WTC11 (cell line): Measurements from ENCODE around the gene ATP9A. TPM values are rescaled to one million over a fixed set of nuclear protein-coding genes. Genes with fewer than 3 reads are reported as not detected.

Source experiments
- ATAC-seq: fragments of 200-7000 bp; cut with Tn5 transposase; 2 replicates; pipeline ENCODE4 v1.10.0; 2021; ENCODE audit warnings: mild to moderate bottlenecking, moderate library complexity
- CTCF ChIA-PET: fragments of 300-600 bp; sonication (Branson Sonifier 250); formaldehyde crosslinking; loops from one replicate; lab custom pipeline; 2021; ENCODE audit warnings: antibody characterized with exemption; lab: Charles Lee
- POLR2A ChIA-PET: fragments of 350-600 bp; sonication (Branson Sonifier 250); formaldehyde crosslinking; loops from one replicate; lab custom pipeline; 2021; ENCODE audit warnings: antibody characterized with exemption; lab: Charles Lee
- DNase-seq: peaks from one replicate; pipeline ENCODE4 v3.0.0; 2021; ENCODE audit warnings: low spot score
- H3K27ac Mint-ChIP-seq: 2 replicates; pipeline ENCODE4 v1.8.0; 2021; ENCODE audit warnings: mixed read lengths
- H3K27me3 Mint-ChIP-seq: 2 replicates; pipeline ENCODE4 v1.8.0; 2021; ENCODE audit warnings: low read depth, mild to moderate bottlenecking, moderate library complexity, mixed read lengths
- H3K36me3 Mint-ChIP-seq: 2 replicates; pipeline ENCODE4 v1.8.0; 2021; ENCODE audit warnings: mixed read lengths
- H3K4me1 Mint-ChIP-seq: 2 replicates; pipeline ENCODE4 v1.8.0; 2022; ENCODE audit warnings: mixed read lengths
- H3K4me3 Mint-ChIP-seq: 2 replicates; pipeline ENCODE4 v1.8.0; 2021; ENCODE audit warnings: mild to moderate bottlenecking, moderate library complexity, mixed read lengths
- H3K9me3 Mint-ChIP-seq: 2 replicates; pipeline ENCODE4 v1.8.0; 2021; ENCODE audit warnings: mixed read lengths
- CBFB ChIP-seq: sonication (generic); formaldehyde crosslinking; IDR thresholded peaks from 2 replicates; pipeline ENCODE4 v1.8.1; 2022; ENCODE audit warnings: mild to moderate bottlenecking, low read depth, missing genetic modification reagents
- E2F1 ChIP-seq: sonication (generic); formaldehyde crosslinking; IDR thresholded peaks from 2 replicates; pipeline ENCODE4 v1.8.0; 2022; ENCODE audit warnings: mild to moderate bottlenecking, missing genetic modification reagents
- ESRRA ChIP-seq: sonication (generic); formaldehyde crosslinking; IDR thresholded peaks from 2 replicates; pipeline ENCODE4 v1.8.1; 2022; ENCODE audit warnings: mild to moderate bottlenecking, missing genetic modification reagents, borderline replicate concordance
- FOXK1 ChIP-seq: sonication (generic); formaldehyde crosslinking; IDR thresholded peaks from 2 replicates; pipeline ENCODE4 v1.8.0; 2022; ENCODE audit warnings: mild to moderate bottlenecking, moderate library complexity, missing genetic modification reagents
- FOXP1 ChIP-seq: sonication (generic); formaldehyde crosslinking; IDR thresholded peaks from 2 replicates; pipeline ENCODE4 v1.8.0; 2022; ENCODE audit warnings: missing genetic modification reagents, mild to moderate bottlenecking, moderate library complexity, borderline replicate concordance
- HMGXB4 ChIP-seq: sonication (generic); formaldehyde crosslinking; IDR thresholded peaks from 2 replicates; pipeline ENCODE4 v1.8.1; 2023; ENCODE audit warnings: mild to moderate bottlenecking, moderate library complexity, missing genetic modification reagents
- JAZF1 ChIP-seq: fragments of 250-450 bp; sonication (Bioruptor Pico); IDR thresholded peaks from 2 replicates; pipeline ENCODE4 v1.9.0; 2021; ENCODE audit warnings: moderate library complexity, mild to moderate bottlenecking, inconsistent platforms
- KAT7 ChIP-seq: sonication (generic); formaldehyde crosslinking; IDR thresholded peaks from 2 replicates; pipeline ENCODE4 v1.8.1; 2023; ENCODE audit warnings: missing genetic modification reagents, mild to moderate bottlenecking, borderline replicate concordance
- MXD4 ChIP-seq: fragments of 250-450 bp; sonication (Bioruptor Pico); IDR thresholded peaks from 2 replicates; pipeline ENCODE4 v1.8.0; 2021; ENCODE audit warnings: mild to moderate bottlenecking, moderate library complexity, borderline replicate concordance
- NFE2L1 ChIP-seq: sonication (generic); formaldehyde crosslinking; IDR thresholded peaks from 2 replicates; pipeline ENCODE4 v1.8.1; 2023; ENCODE audit warnings: missing genetic modification reagents
- NR3C1 ChIP-seq: sonication (generic); formaldehyde crosslinking; conservative IDR thresholded peaks from 2 replicates; pipeline ENCODE4 v1.8.1; 2023; ENCODE audit warnings: low read depth, mild to moderate bottlenecking, missing genetic modification reagents
- ZNF121 ChIP-seq: sonication (generic); formaldehyde crosslinking; IDR thresholded peaks from 2 replicates; pipeline ENCODE4 v1.8.0; 2023; ENCODE audit warnings: missing genetic modification reagents
- ZNF138 ChIP-seq: sonication (generic); formaldehyde crosslinking; conservative IDR thresholded peaks from 2 replicates; pipeline ENCODE4 v1.8.1; 2022; ENCODE audit warnings: mild to moderate bottlenecking, moderate library complexity, missing genetic modification reagents
- ZNF416 ChIP-seq: fragments of 250-450 bp; sonication (Bioruptor Pico); IDR thresholded peaks from 2 replicates; pipeline ENCODE4 v1.9.0; 2021; ENCODE audit warnings: mild to moderate bottlenecking, inconsistent platforms
- ZNF423 ChIP-seq: fragments of 250-450 bp; sonication (Bioruptor Pico); IDR thresholded peaks from 2 replicates; pipeline ENCODE4 v2.1.2; 2022; ENCODE audit warnings: mild to moderate bottlenecking, moderate library complexity
- ZNF671 ChIP-seq: fragments of 250-450 bp; sonication (Bioruptor Pico); IDR thresholded peaks from 2 replicates; pipeline ENCODE4 v1.8.0; 2021; ENCODE audit warnings: mild to moderate bottlenecking
- total RNA-seq: library from RNA; stranded (reverse); gene quantifications from 3 replicates; pipeline ENCODE4 v1.2.3, GENCODE V29; 2021
- TF ChIP-seq, protein P1 (sequence below): sonication (generic); formaldehyde crosslinking; IDR thresholded peaks from 2 replicates; pipeline ENCODE4 v1.8.1; 2022; ENCODE audit warnings: mild to moderate bottlenecking, missing genetic modification reagents, moderate library complexity, borderline replicate concordance
- TF ChIP-seq, protein P2 (sequence below): fragments of 200-600 bp; IDR thresholded peaks from 2 replicates; pipeline ENCODE4 v1.8.0; 2022; ENCODE audit warnings: antibody characterized with exemption
- TF ChIP-seq, protein P3 (sequence below): sonication (generic); formaldehyde crosslinking; IDR thresholded peaks from 2 replicates; pipeline ENCODE4 v1.8.1; 2023; ENCODE audit warnings: mild to moderate bottlenecking, missing genetic modification reagents, moderate library complexity

ATP9A gene
- total RNA-seq, 1 experiment from 2014 or later: 5.0 TPM

DNA sequence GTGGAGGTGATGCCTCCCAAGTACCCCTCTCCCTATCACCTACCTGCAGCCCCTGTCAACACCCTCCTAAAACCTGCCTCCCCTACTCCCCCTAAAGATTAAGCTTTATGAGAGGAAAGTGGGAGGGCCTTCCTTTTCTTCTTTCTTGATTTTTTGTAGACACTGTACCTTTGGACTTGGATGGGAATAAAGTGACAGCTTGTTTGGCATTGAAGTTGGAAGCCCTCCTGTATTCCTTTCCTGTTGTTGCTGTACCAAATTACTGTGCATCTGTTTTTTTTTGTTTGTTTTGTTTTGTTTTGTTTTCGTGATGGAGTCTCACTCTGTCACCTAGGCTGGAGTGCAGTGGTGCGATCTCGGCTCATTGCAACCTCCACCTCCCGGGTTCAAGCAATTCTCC lies 126.3 kb downstream of the ATP9A start (continued):
- TF ChIP-seq ZNF121 (CRISPR knock-in tag) (no peak), NR3C1 (CRISPR knock-in tag) (no peak), ZNF416 (CRISPR knock-in tag) (no peak)

- DNase-seq (no peak), ATAC-seq (no peak)
- Mint-ChIP-seq H3K9me3 (no peaks in the 10 kb centered on the region), H3K4me3 (no peak overlapping the region), H3K27me3 (no peaks in the 10 kb centered on the region), H3K36me3 (no peaks in the 10 kb centered on the region), H3K4me1 (peaks cover 10% of the 10 kb centered on the region), H3K27ac (no peak overlapping the region)
- TF ChIP-seq, protein P1, sequence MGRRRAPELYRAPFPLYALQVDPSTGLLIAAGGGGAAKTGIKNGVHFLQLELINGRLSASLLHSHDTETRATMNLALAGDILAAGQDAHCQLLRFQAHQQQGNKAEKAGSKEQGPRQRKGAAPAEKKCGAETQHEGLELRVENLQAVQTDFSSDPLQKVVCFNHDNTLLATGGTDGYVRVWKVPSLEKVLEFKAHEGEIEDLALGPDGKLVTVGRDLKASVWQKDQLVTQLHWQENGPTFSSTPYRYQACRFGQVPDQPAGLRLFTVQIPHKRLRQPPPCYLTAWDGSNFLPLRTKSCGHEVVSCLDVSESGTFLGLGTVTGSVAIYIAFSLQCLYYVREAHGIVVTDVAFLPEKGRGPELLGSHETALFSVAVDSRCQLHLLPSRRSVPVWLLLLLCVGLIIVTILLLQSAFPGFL (CRISPR knock-in tag): no peak
- TF ChIP-seq MXD4 (CRISPR knock-in tag): no peak
- TF ChIP-seq FOXP1 (CRISPR knock-in tag): no peak
- ChIA-PET CTCF (interaction anchor here (1.0 to 2.1 kb wide), 3 partner anchors 60 to 420 kb away, joined by 3 to 8 read pairs (median 6); no protein-coding TSS in a partner anchor), POLR2A (no interaction called here)
Measured at GRCh38 chr20:51640743-51641142, 127.4 kb downstream of the ATP9A start.

GRCh38 chr20:51639206-51639832 lies 128.9 kb downstream of the ATP9A start:
- peak; percentile 92 for ATAC-seq
- DNase-seq: peak; percentile 90
- no peak for TF ChIP-seq FOXP1 (CRISPR knock-in tag)
- TF ChIP-seq, protein P2, sequence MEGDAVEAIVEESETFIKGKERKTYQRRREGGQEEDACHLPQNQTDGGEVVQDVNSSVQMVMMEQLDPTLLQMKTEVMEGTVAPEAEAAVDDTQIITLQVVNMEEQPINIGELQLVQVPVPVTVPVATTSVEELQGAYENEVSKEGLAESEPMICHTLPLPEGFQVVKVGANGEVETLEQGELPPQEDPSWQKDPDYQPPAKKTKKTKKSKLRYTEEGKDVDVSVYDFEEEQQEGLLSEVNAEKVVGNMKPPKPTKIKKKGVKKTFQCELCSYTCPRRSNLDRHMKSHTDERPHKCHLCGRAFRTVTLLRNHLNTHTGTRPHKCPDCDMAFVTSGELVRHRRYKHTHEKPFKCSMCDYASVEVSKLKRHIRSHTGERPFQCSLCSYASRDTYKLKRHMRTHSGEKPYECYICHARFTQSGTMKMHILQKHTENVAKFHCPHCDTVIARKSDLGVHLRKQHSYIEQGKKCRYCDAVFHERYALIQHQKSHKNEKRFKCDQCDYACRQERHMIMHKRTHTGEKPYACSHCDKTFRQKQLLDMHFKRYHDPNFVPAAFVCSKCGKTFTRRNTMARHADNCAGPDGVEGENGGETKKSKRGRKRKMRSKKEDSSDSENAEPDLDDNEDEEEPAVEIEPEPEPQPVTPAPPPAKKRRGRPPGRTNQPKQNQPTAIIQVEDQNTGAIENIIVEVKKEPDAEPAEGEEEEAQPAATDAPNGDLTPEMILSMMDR: peak; percentile 96
- Mint-ChIP-seq H3K4me1 (0 out of 2 replicates have a peak, but pooled peaks cover 6% of the 10 kb centered on the region), H3K9me3 (no peaks in the 10 kb centered on the region), H3K27ac (no peak overlapping the region), H3K36me3 (no peaks in the 10 kb centered on the region), H3K27me3 (no peaks in the 10 kb centered on the region), H3K4me3 (no peak overlapping the region)
- ChIA-PET POLR2A (no interaction called here), CTCF (interaction anchor here (0.6 to 2.1 kb wide), 11 partner anchors 19 to 489 kb away, joined by 3 to 8 read pairs (median 4); no protein-coding TSS in a partner anchor)

DNA sequence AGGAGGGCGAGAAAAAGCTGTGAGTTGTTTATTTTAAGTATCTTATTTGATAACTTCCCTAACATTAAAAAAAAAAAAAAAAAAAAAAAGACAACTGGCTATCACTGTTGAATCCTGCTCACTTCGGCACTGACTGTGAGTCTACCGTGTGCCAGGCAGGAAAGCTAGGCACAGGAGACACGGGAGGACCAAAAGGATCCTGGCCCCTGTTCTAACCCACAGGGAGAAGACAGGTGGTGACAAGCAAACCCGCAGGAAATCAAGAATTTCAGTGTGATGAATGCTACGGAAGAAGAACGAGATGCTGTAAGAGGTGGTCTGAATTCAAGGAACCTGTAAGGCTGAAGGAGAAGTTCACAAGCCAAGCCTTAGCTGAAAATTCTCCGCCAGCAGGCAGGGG lies 130.9 kb downstream of the ATP9A start:
- POLR2A ChIA-PET: interaction anchor here (0.7 kb wide), 2 partner anchors 739 to 978 kb away, joined by 3 to 4 read pairs; no protein-coding TSS in a partner anchor
- CTCF ChIA-PET: interaction anchor here (0.5 to 2.0 kb wide), 20 partner anchors 8 to 491 kb away, joined by 3 to 7 read pairs (median 3); partner anchors contain the start of gene NFATC2
- H3K9me3 Mint-ChIP-seq: no peaks in the 10 kb centered on the region
- H3K4me3 Mint-ChIP-seq: no peak overlapping the region
- DNase-seq: no peak
- no peaks in the 10 kb centered on the region for H3K36me3 Mint-ChIP-seq
- 0 out of 2 replicates have a peak, but pooled peaks cover 3% of the 10 kb centered on the region for H3K4me1 Mint-ChIP-seq
- no peak for ATAC-seq
- no peaks in the 10 kb centered on the region for H3K27me3 Mint-ChIP-seq
- H3K27ac Mint-ChIP-seq: no peak overlapping the region
- no peak for TF ChIP-seq ESRRA (CRISPR knock-in tag)
- no peak for TF ChIP-seq ZNF423 (CRISPR knock-in tag)
- TF ChIP-seq KAT7 (CRISPR knock-in tag): no peak
- TF ChIP-seq JAZF1 (CRISPR knock-in tag): no peak
- TF ChIP-seq FOXP1 (CRISPR knock-in tag): no peak
- TF ChIP-seq CBFB (CRISPR knock-in tag): no peak
- TF ChIP-seq NFE2L1 (CRISPR knock-in tag): no peak
- no peak for TF ChIP-seq ZNF138 (CRISPR knock-in tag)
- TF ChIP-seq HMGXB4 (CRISPR knock-in tag): no peak
- no peak for TF ChIP-seq ZNF671 (CRISPR knock-in tag)
- TF ChIP-seq, protein P2: no peak
- TF ChIP-seq E2F1 (CRISPR knock-in tag): no peak
- TF ChIP-seq, protein P3, sequence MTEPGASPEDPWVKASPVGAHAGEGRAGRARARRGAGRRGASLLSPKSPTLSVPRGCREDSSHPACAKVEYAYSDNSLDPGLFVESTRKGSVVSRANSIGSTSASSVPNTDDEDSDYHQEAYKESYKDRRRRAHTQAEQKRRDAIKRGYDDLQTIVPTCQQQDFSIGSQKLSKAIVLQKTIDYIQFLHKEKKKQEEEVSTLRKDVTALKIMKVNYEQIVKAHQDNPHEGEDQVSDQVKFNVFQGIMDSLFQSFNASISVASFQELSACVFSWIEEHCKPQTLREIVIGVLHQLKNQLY (CRISPR knock-in tag): no peak
- TF ChIP-seq FOXK1: no peak
